NCI-H1105 (cell line): Measurements from ENCODE around the gene ADAMTS14.
A peak's percentile ranks its signal among the peaks of the same experiment; 100 is the strongest.

ENCODE experiments used
- DNase-seq: peaks from one replicate; lab custom pipeline; 2025; lab: John Stamatoyannopoulos, UW

Gene ADAMTS14

GRCh38 chr10:70784016-70784415, 111.7 kb downstream of the ADAMTS14 start:
- DNase-seq = no peak

- no peak for DNase-seq
These were observed 112.2 kb downstream of the ADAMTS14 start for GRCh38 chr10:70784471-70784870.

DNA sequence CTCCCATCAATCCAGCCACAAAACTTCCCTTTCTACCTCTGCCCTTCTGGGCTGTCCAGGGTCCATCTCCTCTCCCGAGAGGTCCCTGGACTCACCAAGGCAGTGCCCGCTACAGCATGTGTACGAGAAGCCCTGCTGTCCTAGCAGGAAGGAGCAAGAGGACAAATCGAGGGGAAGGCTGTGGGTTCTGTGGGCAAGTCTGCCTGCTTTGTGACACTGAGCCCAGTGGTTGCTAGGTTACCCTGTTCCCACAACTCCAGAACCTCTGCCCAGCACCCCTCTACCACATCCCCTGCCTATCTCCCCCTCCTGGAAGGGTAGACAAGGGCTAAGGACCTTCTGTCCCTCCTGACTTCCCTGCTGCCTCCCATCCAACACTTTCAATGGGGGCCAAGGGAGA, 112.9 kb downstream of the ADAMTS14 start, which contains the start of gene TBATA:
TSS of gene TBATA (minus strand) at position 188 of the 400 bp plus-strand sequence. CDS start 1,998 bp downstream, outside the sequence.
- no peak for DNase-seq

DNA sequence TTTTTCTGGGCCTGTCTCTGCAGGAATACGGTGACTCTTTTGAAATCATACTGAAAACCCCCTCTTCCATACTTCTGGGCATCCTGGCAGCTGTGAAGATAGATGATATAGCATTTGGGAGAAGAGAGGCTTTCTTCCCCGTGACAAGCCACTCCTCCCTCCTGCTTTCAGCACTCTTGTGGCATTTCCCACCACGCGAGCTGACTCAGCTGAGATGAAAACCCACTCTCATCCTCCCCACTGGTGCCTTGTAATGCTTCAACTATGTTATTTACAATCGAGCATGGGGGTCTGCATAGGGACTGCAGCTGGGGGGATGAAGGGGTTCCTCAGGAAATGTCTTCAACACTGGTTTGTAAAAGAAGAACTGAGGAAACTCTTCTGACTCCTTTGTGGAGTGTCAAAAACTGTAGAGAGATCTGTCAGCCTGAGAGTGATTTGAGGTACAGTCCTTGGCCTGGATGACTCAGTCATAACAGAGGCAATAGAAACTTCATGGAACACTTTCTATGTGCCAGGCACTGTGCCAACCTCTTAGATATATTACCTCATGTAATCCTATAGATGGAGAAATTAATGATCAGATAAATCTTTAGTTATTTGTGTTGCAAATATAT, 114.6 kb downstream of the ADAMTS14 start:
- no peak for DNase-seq

- no peak for DNase-seq
These were observed 119.2 kb downstream of the ADAMTS14 start for GRCh38 chr10:70791386-70792039.

DNA sequence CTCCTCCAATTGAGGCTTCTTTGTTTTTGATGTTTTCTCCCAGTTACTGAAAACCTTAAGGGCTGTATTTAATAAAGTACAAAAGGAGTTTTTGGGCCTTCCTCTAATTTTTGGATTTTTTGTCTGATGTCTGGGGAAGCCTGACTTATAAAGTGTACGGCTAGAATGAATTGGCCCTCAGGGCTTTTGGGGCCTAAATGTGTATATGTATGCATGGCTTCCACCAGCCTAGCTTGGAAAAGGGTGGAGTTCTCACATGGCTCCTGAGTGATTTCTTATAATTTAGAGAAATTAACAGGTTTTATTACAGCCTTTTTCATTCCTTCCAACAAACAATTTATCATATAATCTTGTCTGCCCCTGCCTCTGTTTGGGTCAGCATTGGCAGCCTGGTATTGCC, 123.3 kb downstream of the ADAMTS14 start:
- no peak for DNase-seq

DNA sequence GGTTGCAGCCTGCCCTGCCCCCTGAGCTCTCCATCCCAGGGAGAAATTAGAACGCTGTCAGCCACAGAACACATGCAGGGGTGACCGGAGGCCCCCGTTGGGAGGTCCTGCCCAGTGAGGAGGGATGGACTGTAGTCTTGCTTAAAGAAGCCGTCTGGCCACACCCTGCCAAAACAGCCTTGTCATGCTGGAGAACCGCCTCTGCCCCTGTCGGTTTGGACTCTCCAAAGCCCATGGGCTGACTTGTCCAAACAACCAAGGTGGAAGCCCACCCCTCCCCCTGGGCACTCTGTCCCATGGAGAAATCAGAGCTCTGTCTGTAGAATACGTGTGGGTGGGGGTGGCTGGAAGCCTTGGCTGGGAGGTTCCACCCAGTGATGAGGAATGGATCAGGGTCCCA, 125.5 kb downstream of the ADAMTS14 start:
- DNase-seq = no peak

DNA sequence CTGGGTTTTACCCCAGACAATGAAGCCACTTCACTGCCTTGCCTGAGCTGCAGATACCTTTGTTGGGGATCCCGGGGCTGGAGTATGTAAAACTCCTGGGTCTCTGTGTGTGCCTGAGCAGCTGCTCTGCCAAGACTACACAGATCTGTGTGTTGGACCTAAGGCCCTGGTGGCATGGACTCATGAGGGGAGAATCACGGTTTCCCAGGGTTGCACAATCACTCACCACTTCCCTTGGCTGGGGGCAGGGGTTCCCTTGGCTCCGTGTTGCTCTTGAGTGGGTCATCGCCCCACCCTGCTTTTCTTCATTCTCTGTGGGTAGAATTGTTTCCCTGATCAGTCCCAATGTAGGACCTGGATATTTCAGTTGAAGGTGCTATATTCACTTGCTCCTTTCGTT, 126.8 kb downstream of the ADAMTS14 start:
- DNase-seq = no peak

GRCh38 chr10:70801854-70802253, 129.5 kb downstream of the ADAMTS14 start:
- no peak for DNase-seq

DNA sequence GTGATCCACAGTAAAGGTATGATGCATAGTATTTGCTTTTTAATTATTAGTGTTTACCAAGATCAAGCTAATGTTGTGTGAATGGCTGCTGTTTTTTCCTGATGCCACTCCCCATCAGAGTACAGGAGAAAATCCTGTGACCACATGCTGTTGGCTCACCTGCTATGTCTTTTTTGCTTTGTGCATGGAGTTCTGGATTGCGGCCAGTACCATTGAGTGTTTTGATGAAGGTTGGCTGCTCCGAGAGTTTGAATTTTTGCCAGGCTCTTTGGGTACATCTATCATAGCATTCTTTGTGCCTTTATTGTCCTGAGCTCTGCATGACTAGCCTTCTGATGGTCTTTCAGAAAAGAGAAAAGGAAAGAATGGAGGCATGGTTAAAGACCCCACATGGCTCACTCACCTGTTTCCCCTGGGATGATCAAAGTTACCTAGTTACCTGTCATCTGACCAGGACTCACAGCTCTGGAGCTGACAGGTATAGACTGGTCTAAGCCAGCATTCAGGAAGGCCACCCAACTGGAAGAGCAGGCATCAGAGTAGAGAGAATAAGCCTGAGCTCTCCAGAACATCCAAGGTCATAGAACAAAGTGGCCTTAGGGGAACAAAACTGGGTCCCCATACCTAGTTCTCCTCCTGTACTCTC, 131.6 kb downstream of the ADAMTS14 start:
- DNase-seq = peak; percentile 78

- DNase-seq = no peak
These were observed 132.1 kb downstream of the ADAMTS14 start for GRCh38 chr10:70804421-70804808.

DNA sequence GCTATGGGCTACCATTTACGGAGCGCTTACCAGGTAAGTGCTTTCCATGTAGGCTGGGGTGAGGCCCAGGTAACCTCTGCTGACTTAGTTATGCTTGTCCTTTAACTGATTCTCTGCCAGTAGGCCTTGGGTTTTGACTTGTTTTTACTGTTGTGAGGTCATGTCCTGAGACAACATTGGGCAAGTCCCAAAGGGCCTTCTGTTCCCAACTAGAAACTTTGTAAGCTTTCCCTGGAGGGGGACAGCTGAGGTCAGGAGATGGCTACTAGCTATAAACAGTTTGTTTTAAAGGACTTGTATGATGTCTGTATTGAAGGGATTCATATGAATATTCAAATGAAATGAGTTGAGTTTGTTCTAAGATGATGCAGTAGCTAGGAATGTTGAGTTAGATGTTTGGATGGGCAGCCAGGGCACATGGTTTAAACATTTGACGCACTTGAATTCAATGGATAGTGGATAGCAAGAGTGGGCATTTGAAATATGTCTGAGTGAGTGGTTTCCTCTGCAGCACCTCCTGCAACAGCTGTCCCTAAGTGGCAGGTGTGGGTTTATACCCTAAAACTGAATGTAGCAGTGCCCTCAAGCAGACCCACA, 133.4 kb downstream of the ADAMTS14 start:
- no peak for DNase-seq

GRCh38 chr10:70806841-70807240, 134.5 kb downstream of the ADAMTS14 start:
- no peak for DNase-seq

GRCh38 chr10:70807556-70807955, 135.2 kb downstream of the ADAMTS14 start:
- DNase-seq = no peak

DNA sequence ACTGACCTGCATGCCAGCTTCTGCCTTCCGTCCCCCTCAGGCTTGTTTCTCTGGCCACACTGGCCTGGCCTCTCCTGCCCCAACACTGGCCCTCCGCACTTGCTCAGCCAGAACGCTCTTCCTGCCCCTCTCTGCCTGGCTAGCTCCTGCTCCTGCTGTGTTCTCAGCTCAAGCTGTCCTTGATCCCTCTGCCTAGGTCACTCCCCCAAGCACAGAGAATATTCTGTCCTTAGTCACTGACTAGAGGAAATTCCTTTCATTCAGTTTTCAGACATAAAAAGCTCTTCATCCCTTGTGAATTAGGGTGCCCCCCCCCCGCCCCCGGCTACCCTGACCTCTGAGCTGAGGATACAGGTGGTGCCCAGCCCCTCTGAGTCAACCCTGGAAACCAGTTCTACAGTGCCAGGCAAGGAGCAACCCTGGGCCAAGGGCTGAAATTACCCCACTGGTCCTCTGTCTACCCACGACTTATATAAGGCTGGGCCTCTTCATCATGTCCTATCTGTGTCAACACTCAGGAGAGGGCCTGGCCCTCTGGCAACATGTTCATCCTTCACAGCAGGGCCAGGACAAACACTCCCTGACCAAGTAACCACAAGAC, 136.8 kb downstream of the ADAMTS14 start:
- no peak for DNase-seq

GRCh38 chr10:70809726-70810125, 137.4 kb downstream of the ADAMTS14 start:
- no peak for DNase-seq

DNA sequence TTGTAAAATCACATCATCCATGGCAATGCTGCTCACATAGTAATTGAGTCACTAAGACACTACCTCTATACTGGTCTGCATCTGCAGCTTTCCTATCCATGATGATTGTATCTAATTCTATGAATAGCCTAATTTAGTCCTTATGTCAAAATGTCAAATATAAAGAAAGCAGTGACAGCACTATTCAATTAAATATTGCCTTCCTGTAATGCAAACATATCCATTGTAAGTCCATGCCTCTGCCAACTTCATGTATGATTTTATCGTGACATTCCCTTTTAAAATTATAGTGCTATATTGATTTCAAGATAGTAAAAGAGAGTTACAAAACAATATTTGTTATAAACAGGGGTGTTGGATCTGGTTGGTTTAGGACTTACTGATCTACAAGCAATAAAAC, 138.7 kb downstream of the ADAMTS14 start:
- DNase-seq = no peak

GRCh38 chr10:70811881-70812280, 139.6 kb downstream of the ADAMTS14 start:
- no peak for DNase-seq
